Activated T-helper 1 cell treated with anti-CD3 and anti-CD28 coated beads, Interleukin-12 subunit alpha, Interleukin-12 subunit beta, Interleukin-2, Interleukin-4 antibody, amounts not matched to agents 30 ng/mL and 10 ng/mL and 1 ng/mL, durations not matched to agents 14 hours and 24 hours and 36 hours (primary cell): ENCODE data around the gene SHF. TPM values are rescaled to one million over a fixed set of nuclear protein-coding genes. Genes with fewer than 3 reads are reported as not detected.

Experiments used
- DNase-seq: peaks from one replicate; pipeline ENCODE4 v3.0.0; 2021; ENCODE audit warnings: low spot score
- H3K27ac Mint-ChIP-seq: one replicate; pipeline ENCODE4 v1.8.0; 2021; ENCODE audit warnings: mild to moderate bottlenecking, mixed read lengths
- H3K27me3 Mint-ChIP-seq: one replicate; pipeline ENCODE4 v1.8.0; 2022; ENCODE audit warnings: mild to moderate bottlenecking, moderate library complexity, mixed read lengths; ENCODE audit not compliant: insufficient read depth
- H3K36me3 Mint-ChIP-seq: one replicate; pipeline ENCODE4 v1.8.0; 2021; ENCODE audit warnings: low read depth, mixed read lengths
- H3K4me1 Mint-ChIP-seq: one replicate; pipeline ENCODE4 v1.8.0; 2021; ENCODE audit warnings: low read depth, mixed read lengths
- H3K4me3 Mint-ChIP-seq: one replicate; pipeline ENCODE4 v1.8.0; 2021; ENCODE audit warnings: mild to moderate bottlenecking, moderate library complexity, mixed read lengths
- H3K9me3 Mint-ChIP-seq: one replicate; pipeline ENCODE4 v1.8.0; 2021; ENCODE audit warnings: mixed read lengths
- intact Hi-C: fragments of 100-400 bp; cut with micrococcal nuclease; formaldehyde crosslinking; loops from one replicate; pipeline ENCODE4 v1.15.1; 2024
- total RNA-seq: library from RNA; stranded (reverse); gene quantifications from 2 replicates; pipeline ENCODE4 v1.2.3, GENCODE V29; 2022

Gene SHF
- total RNA-seq, 1 donor from 2014 or later: 16.3 TPM

DNA sequence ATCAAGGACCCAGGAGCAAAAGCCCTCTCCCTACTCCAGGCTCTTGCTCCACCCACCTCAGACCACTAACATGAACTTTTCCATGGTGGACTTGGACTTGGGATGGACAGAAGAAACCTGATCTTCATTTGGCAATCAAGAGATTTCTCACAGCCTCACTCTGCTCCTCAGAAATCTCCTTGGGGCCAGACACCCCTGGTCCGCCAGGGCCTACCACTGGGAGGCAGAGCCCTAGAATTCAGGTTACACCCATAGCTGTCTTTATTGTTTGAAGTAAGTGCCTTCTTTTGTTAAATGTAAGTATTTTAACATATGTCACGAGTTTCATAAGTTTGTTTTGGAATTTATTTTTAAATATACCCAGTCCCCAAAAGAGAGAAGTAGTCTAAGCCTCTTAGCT lies 13.2 kb downstream of the SHF start:
- Mint-ChIP-seq H3K36me3 (peaks cover 4% of the 10 kb centered on the region), H3K4me3 (no peak overlapping the region), H3K4me1 (no peaks in the 10 kb centered on the region), H3K9me3 (no peaks in the 10 kb centered on the region), H3K27me3 (peaks cover 2% of the 10 kb centered on the region), H3K27ac (no peak overlapping the region)
- intact Hi-C loops: no loop called here
- DNase-seq: no peak

DNA sequence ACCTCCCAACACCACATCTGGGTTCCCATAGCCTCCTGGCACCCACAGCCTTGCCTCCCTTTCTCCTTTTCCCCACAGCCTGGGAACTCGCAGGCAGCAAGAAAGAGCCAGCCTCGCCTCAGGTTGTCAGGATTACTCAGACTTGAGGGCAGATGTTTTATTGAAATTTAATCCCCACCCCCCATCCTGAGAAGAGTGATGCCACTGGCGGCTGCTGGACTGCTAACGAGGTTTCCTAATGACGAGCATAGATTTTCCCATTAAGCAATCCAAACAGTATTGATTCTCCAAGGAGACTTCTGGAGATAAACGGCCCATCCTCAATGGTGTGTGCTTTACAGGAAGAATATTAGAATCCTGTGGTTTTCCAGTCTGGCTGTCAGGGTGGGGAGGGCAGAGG lies 13.7 kb downstream of the SHF start:
- H3K4me3 Mint-ChIP-seq: no peak overlapping the region
- no peak overlapping the region for H3K27ac Mint-ChIP-seq
- peaks cover 5% of the 10 kb centered on the region for H3K36me3 Mint-ChIP-seq
- intact Hi-C loops: no loop called here
- H3K9me3 Mint-ChIP-seq: no peaks in the 10 kb centered on the region
- H3K27me3 Mint-ChIP-seq: peaks cover 2% of the 10 kb centered on the region
- H3K4me1 Mint-ChIP-seq: no peaks in the 10 kb centered on the region
- DNase-seq: no peak

DNA sequence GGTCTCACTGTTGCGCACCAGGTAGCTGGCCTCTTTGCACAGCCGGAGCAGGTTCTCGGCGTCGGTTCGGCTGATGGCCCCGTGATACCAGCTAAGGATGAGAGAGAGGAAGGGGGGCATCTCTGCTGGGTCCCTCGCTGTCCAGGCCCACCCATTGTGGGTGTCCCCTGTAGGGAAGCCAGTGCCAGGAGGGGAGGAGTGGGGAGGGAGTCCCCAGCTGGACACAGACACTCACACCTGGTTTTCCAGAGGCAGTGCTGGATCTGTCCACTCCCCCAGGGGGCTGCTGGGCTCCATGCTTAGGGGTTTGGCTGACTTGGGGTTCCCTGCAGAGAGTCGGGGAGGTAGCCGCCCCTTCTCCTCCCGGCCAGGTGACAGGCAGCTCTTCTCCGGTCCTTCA lies 15.9 kb downstream of the SHF start:
- H3K36me3 Mint-ChIP-seq: peaks cover 5% of the 10 kb centered on the region
- no peak overlapping the region for H3K4me3 Mint-ChIP-seq
- no peaks in the 10 kb centered on the region for H3K9me3 Mint-ChIP-seq
- intact Hi-C loops: no loop called here
- H3K27me3 Mint-ChIP-seq: peaks cover 2% of the 10 kb centered on the region
- no peak for DNase-seq
- no peak overlapping the region for H3K27ac Mint-ChIP-seq
- H3K4me1 Mint-ChIP-seq: no peaks in the 10 kb centered on the region

DNA sequence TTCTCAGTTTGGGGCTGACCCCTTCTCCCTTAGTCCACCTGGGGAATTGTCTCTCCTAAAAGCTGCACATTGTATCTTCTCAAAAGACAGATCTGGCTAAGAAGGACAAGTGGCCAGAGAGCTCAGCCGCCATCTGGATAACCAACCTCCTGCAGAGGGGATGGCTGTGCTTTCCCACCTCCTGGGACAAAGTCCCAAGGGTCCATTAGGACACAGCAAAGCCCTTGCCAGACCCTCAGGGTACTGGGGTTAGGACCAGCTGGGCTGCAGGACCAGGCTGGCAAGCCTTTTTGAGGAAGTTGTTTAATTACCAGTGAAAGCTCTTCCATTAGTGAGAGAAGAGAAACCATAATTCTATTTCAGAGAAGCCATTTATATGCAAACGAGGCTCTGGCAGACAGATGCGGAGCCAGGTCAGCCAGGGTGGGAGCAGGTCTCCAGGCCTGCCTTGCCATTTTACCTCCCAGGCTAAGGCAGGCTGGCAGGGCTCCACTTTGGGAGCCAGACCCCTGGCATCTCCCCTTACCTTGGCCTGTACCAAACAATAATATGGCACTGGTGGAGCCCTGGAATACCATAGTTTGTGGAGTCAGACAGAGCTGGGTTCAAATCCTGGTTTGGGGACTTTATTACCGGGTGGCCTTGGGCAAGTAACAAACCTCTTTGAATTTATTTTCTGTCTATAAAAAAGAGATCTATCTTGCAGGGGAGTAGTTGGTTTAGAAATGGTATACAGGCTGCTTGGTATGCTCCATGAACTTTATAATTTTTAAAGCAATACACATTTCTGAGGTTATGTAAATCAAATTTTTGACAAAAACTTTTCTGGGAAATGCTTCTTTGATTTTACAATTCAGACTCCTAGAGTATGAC lies 17.9 kb downstream of the SHF start:
- H3K27me3 Mint-ChIP-seq: peaks cover 2% of the 10 kb centered on the region
- H3K4me3 Mint-ChIP-seq: no peak overlapping the region
- intact Hi-C loops: loop anchor here (10.0 kb wide), 1 partner anchor 415 kb away; the partner anchor contains the start of gene BLOC1S6
- H3K9me3 Mint-ChIP-seq: no peaks in the 10 kb centered on the region
- peaks cover 2% of the 10 kb centered on the region for H3K36me3 Mint-ChIP-seq
- no peak overlapping the region for H3K27ac Mint-ChIP-seq
- no peak for DNase-seq
- peaks cover 16% of the 10 kb centered on the region for H3K4me1 Mint-ChIP-seq

DNA sequence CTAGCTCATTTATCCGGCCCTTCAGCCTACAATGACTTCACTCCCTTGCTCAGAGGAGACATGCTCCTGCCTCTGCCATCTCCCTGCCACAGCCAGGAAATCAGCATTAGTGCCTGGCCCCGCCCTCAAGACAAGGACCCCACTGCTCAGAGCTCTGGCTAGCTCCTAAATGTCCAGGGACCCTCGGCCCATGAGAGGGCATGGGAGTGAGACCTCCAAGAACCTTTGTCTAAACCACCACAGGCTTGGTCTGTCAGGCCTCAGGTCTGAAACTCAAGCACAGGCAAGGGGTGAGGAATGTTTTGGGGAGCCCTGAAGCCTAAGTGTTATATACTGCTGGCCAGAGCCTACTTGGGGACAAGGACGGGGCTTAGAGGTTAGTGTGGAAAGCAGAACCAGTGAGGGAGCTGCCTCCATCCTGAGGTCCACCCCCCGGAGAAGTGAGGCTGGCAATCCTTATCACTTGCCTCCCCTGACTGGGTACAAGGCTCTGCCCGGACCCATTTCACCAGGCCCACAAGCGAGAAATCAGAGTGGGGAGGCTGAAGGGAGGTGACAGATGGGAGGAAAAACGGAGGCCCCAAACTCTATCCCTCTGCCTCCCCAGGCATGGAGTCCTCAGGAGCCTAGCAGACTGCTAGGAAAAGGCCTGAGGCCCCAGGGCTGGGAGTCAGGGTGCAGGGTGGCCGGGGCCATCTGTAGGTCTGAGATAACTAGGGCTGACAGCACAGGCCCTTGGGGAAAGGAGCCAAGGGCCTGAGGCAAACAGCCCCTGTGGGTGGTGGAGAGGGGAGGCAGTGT lies 18.8 kb downstream of the SHF start:
- intact Hi-C loops: loop anchor here (10.0 kb wide), 1 partner anchor 416 kb away; the partner anchor contains the start of gene BLOC1S6
- Mint-ChIP-seq H3K27ac (no peak overlapping the region), H3K4me3 (peak overlapping the region; percentile 49), H3K36me3 (peaks cover 2% of the 10 kb centered on the region), H3K9me3 (no peaks in the 10 kb centered on the region), H3K4me1 (peaks cover 17% of the 10 kb centered on the region), H3K27me3 (peaks cover 2% of the 10 kb centered on the region)
- DNase-seq: no peak

DNA sequence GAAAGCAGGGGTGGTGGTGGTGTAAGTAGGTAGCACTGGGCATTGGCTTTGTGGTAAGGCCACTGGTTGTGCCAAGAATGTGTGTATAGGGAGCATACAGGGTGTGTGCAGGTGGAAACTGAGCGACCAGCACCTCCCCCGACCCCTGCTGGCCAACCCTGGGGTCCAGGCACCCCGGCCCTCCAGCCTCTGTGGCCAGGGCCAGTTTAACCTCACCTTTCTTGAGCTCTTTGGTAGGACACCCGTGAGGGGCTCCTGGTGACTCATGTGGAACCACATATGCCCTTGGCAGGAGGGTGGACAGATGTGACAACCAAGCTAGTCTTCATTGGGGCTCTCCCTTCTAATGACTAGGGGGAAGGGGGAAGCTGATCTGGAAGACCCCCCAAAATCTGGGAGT lies 19.5 kb downstream of the SHF start:
- no peak overlapping the region for H3K27ac Mint-ChIP-seq
- intact Hi-C loops: loop anchor here (10.0 kb wide), 1 partner anchor 417 kb away; the partner anchor contains the start of gene BLOC1S6

DNA sequence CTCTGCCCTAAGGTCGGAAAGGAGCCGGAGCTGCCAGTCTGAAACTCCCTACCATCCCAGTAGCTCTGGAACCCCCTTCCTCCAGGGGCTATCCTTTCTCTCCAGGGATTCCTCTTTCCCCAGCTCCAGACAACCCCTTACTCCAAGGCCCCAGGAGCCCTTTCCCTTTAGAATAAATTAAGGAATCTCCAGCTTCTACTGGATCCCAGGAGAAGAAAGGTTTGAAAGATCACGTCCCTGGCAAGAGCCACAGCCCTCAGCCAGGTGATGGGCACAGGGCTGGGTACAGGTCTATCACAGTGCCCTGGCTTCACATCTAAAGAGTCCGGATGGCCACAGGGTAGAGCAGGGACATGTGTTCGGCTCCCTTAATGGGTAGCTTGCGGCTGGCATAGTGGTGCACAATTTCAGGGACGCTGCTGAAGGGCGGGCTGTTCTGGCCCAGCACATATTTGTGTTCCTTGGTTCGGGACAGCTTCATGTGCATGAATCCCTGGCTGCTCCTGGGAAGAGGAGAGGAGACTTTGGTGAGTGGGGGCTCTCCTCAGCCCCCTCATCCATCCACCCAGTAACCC lies 20.0 kb downstream of the SHF start:
- Mint-ChIP-seq H3K27ac (peak overlapping the region; percentile 81), H3K27me3 (no peaks in the 10 kb centered on the region), H3K4me1 (peaks cover 21% of the 10 kb centered on the region), H3K4me3 (peak overlapping the region; percentile 75), H3K9me3 (no peaks in the 10 kb centered on the region), H3K36me3 (peaks cover 2% of the 10 kb centered on the region)
- intact Hi-C loops: loop anchor here (1.0 to 10.0 kb wide), 6 partner anchors 21 to 417 kb away; partner anchors contain the start of gene BLOC1S6
- DNase-seq: no peak

More for the DNA sequence above, 19.5 kb downstream of the SHF start:
- no peaks in the 10 kb centered on the region for H3K27me3 Mint-ChIP-seq
- H3K4me3 Mint-ChIP-seq: no peak overlapping the region
- peaks cover 2% of the 10 kb centered on the region for H3K36me3 Mint-ChIP-seq
- no peaks in the 10 kb centered on the region for H3K9me3 Mint-ChIP-seq
- no peak for DNase-seq
- peaks cover 21% of the 10 kb centered on the region for H3K4me1 Mint-ChIP-seq

DNA sequence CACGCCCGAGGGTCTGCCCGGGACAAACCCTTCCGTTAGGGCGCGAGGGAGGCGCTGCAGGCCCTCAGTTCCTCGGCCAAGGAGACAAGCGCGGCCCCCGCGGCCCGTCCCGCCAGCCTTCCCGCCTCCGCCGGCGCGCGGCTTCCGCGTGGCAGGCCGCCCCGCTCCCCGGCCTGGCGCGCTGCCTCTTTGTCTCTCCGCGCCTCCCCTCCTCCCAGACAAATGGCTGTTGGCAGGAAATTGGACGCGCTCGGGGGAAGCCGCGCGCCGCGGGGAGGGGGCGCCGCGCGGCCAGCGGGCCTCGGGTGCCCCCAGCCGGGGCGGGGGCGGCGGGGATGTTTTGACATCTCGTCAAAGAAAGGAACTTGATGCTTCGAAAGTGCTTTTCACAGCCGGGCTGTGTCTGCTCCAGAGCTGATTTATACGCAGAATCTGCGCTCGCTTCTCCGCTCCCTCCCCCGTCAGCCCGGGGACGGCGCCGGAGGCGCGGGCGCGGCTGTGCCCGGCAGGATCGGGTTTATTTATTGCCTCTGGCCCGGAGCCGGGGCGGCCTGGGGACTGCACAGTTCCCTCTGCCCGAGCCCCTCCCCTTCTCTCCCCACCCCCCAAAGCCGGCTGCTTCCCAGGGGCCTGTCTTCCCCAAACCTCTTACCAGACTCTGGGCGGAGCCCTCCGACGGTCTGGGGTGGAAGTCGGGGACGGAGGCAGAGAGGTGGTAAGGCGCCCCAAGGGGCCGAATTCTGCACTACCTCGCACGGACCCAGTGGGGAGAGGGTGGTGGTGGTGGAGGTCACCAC lies 20.7 kb downstream of the SHF start:
- peak overlapping the region; percentile 81 for H3K27ac Mint-ChIP-seq
- DNase-seq: peak; percentile 77

DNA sequence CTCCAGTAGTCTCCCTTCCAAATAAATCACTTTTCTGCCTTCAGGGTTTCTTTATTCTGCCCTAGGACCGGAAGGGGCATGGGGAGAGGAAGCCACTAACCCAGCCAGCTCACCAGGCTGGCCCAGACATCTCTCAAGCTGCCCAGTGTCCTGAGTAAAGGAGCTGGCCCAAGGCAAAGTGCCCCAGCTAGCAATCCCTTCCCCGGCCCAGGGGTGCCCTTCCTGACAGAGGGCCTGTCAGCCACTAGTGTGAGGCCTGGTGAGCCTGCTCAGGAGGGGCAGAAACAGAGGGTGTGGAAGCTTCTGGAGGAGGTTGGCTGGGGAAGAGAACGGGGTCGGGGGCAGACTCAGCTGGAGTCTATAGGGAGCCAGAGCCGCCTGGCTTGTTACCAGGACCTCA lies 22.2 kb downstream of the SHF start:
- no peaks in the 10 kb centered on the region for H3K27me3 Mint-ChIP-seq
- peaks cover 2% of the 10 kb centered on the region for H3K36me3 Mint-ChIP-seq
- H3K27ac Mint-ChIP-seq: peak overlapping the region; percentile 77
- H3K4me3 Mint-ChIP-seq: peak overlapping the region; percentile 75
- H3K9me3 Mint-ChIP-seq: no peaks in the 10 kb centered on the region
- intact Hi-C loops: loop anchor here (10.0 kb wide), 1 partner anchor 419 kb away; the partner anchor contains the start of gene BLOC1S6
- peaks cover 21% of the 10 kb centered on the region for H3K4me1 Mint-ChIP-seq
- no peak for DNase-seq

More for the DNA sequence above, 20.7 kb downstream of the SHF start:
- no peaks in the 10 kb centered on the region for H3K27me3 Mint-ChIP-seq
- peaks cover 2% of the 10 kb centered on the region for H3K36me3 Mint-ChIP-seq
- H3K4me3 Mint-ChIP-seq: peak overlapping the region; percentile 75
- intact Hi-C loops: loop anchor here (1.0 to 10.0 kb wide), 6 partner anchors 21 to 418 kb away; partner anchors contain the start of gene BLOC1S6
- H3K9me3 Mint-ChIP-seq: no peaks in the 10 kb centered on the region
- peaks cover 21% of the 10 kb centered on the region for H3K4me1 Mint-ChIP-seq

DNA sequence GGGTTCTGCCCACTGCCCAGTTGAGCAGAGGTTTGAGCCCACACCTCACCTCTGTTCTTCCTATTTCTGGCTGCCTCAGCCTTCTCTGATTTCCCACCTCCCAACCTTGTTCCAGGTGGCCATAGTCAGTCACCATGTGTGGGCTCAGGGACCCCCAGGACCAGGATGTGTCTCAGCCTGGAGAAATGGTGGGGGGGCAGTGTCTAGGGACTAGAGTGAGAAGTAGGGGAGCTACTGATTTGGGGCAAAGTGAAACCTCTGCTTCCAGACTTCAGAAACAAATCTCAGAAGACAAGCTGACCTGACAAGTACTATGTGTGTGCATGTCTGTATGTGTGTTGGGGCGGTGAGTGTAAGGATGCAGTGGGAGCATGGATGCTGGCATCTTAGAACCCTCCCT lies 22.9 kb downstream of the SHF start:
- Mint-ChIP-seq H3K27me3 (no peaks in the 10 kb centered on the region), H3K9me3 (no peaks in the 10 kb centered on the region), H3K4me1 (peaks cover 21% of the 10 kb centered on the region), H3K27ac (no peak overlapping the region), H3K4me3 (peak overlapping the region; percentile 75), H3K36me3 (peaks cover 2% of the 10 kb centered on the region)
- no peak for DNase-seq
- intact Hi-C loops: loop anchor here (10.0 kb wide), 1 partner anchor 420 kb away; the partner anchor contains the start of gene BLOC1S6

DNA sequence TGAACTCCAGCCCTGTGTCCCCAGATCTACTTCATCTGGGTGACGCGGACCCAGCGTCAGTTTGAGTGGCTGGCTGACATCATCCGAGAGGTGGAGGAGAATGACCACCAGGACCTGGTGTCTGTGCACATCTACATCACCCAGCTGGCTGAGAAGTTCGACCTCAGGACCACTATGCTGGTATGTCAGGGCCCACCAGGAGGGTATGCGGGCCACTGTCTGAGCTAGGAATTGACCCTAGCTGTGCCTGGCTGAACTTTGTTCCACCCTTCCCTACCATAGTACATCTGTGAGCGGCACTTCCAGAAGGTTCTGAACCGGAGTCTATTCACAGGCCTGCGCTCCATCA lies 24.3 kb downstream of the SHF start:
- no peaks in the 10 kb centered on the region for H3K9me3 Mint-ChIP-seq
- H3K27me3 Mint-ChIP-seq: no peaks in the 10 kb centered on the region
- DNase-seq: no peak
- no peaks in the 10 kb centered on the region for H3K36me3 Mint-ChIP-seq
- H3K4me3 Mint-ChIP-seq: no peak overlapping the region
- no peak overlapping the region for H3K27ac Mint-ChIP-seq
- peaks cover 21% of the 10 kb centered on the region for H3K4me1 Mint-ChIP-seq
- intact Hi-C loops: loop anchor here (1.0 to 10.0 kb wide), 4 partner anchors 51 to 421 kb away; partner anchors contain the start of gene BLOC1S6
